GM23338 (cell line): ENCODE data around the gene RNASE8. TPM values are rescaled to one million over a fixed set of nuclear protein-coding genes. Genes with fewer than 3 reads are reported as not detected.

ENCODE experiments used
- ATAC-seq: fragments of 200-7000 bp; cut with Tn5 transposase; 3 replicates; pipeline ENCODE4 v1.9.1; 2020
- DNase-seq: peaks from one replicate; pipeline ENCODE4 v3.0.0-alpha.2; 2015; ENCODE audit warnings: low spot score
- H2AFZ ChIP-seq: fragments of 200-600 bp; sonication (generic); 2 replicates; pipeline ENCODE4 v1.8.0; 2016; ENCODE audit warnings: antibody characterized with exemption, mild to moderate bottlenecking, moderate library complexity
- H3F3A ChIP-seq: fragments of 200-600 bp; sonication (generic); replicated peaks from 2 replicates; pipeline ENCODE4 v1.8.0; 2017; ENCODE audit warnings: antibody characterized with exemption, mixed run types, low read depth
- H3K27ac ChIP-seq: fragments of 200-600 bp; sonication (generic); 2 replicates; pipeline ENCODE4 v1.6.1; 2016; ENCODE audit warnings: low read depth
- H3K27me3 ChIP-seq: fragments of 200-600 bp; sonication (generic); 2 replicates; pipeline ENCODE4 v1.8.0; 2016; ENCODE audit warnings: mild to moderate bottlenecking, mixed run types, moderate library complexity; ENCODE audit not compliant: insufficient read depth
- H3K36me3 ChIP-seq: fragments of 200-600 bp; sonication (generic); 2 replicates; pipeline ENCODE4 v1.8.0; 2016; ENCODE audit warnings: mild to moderate bottlenecking; ENCODE audit not compliant: insufficient read depth
- H3K4me1 ChIP-seq: fragments of 200-600 bp; sonication (generic); 2 replicates; pipeline ENCODE4 v1.8.0; 2016; ENCODE audit warnings: mild to moderate bottlenecking, moderate library complexity; ENCODE audit not compliant: insufficient read depth
- H3K4me2 ChIP-seq: fragments of 200-600 bp; sonication (generic); 2 replicates; pipeline ENCODE4 v1.7.1; 2017; ENCODE audit warnings: mixed run types
- H3K4me3 ChIP-seq: fragments of 200-600 bp; sonication (generic); 2 replicates; pipeline ENCODE4 v1.6.1; 2016; ENCODE audit warnings: mixed run types
- H3K79me2 ChIP-seq: fragments of 200-600 bp; sonication (generic); replicated peaks from 2 replicates; pipeline ENCODE4 v1.8.0; 2017; ENCODE audit warnings: mild to moderate bottlenecking; ENCODE audit not compliant: insufficient read depth
- H3K9me2 ChIP-seq: fragments of 200-600 bp; sonication (generic); 2 replicates; pipeline ENCODE4 v1.8.0; 2017; ENCODE audit not compliant: insufficient read depth
- H4K20me1 ChIP-seq: fragments of 200-600 bp; sonication (generic); replicated peaks from 2 replicates; pipeline ENCODE4 v1.8.0; 2017; ENCODE audit warnings: mild to moderate bottlenecking; ENCODE audit not compliant: insufficient read depth
- H3K27ac Mint-ChIP-seq: 2 replicates; pipeline ENCODE4 v1.8.0; 2020; ENCODE audit warnings: inconsistent platforms, mild to moderate bottlenecking, moderate library complexity, mixed read lengths
- H3K27me3 Mint-ChIP-seq: 3 replicates; pipeline ENCODE4 v1.8.0; 2022; ENCODE audit warnings: low read depth, mild to moderate bottlenecking, moderate library complexity, mixed read lengths, inconsistent platforms; ENCODE audit not compliant: insufficient read depth, poor library complexity
- H3K36me3 Mint-ChIP-seq: 3 replicates; pipeline ENCODE4 v1.8.0; 2021; ENCODE audit warnings: low read depth, mild to moderate bottlenecking, inconsistent platforms, moderate library complexity, mixed read lengths
- H3K4me1 Mint-ChIP-seq: 3 replicates; pipeline ENCODE4 v1.8.0; 2020; ENCODE audit warnings: mild to moderate bottlenecking, inconsistent platforms, mixed read lengths
- H3K4me3 Mint-ChIP-seq: 3 replicates; pipeline ENCODE4 v1.8.0; 2021; ENCODE audit warnings: moderate library complexity, mild to moderate bottlenecking, inconsistent platforms, mixed read lengths
- H3K9me3 Mint-ChIP-seq: 3 replicates; pipeline ENCODE4 v1.8.0; 2020; ENCODE audit warnings: moderate library complexity, mild to moderate bottlenecking, inconsistent platforms, mixed read lengths
- CREB1 ChIP-seq: fragments of 250-450 bp; sonication (Bioruptor Pico); IDR thresholded peaks from 2 replicates; pipeline ENCODE4 v1.5.0; 2020; ENCODE audit warnings: low read depth, mild to moderate bottlenecking, moderate library complexity
- EZH2 ChIP-seq: fragments of 200-600 bp; sonication (generic); IDR thresholded peaks from one replicate; pipeline ENCODE4 v1.8.0; 2017; ENCODE audit warnings: antibody characterized with exemption, mild to moderate bottlenecking, low read depth; ENCODE audit not compliant: unreplicated experiment
- EZH2phosphoT487 ChIP-seq: fragments of 200-600 bp; sonication (generic); IDR thresholded peaks from one replicate; pipeline ENCODE4 v1.8.1; 2018; ENCODE audit warnings: antibody characterized with exemption; ENCODE audit not compliant: unreplicated experiment
- JUNB ChIP-seq: IDR thresholded peaks from one replicate; pipeline ENCODE4 v1.6.1; 2016; ENCODE audit warnings: antibody characterized with exemption; ENCODE audit not compliant: unreplicated experiment
- NANOG ChIP-seq: IDR thresholded peaks from 2 replicates; pipeline ENCODE4 v1.6.1; 2016; ENCODE audit warnings: antibody characterized with exemption, borderline replicate concordance
- POLR2AphosphoS5 ChIP-seq: IDR thresholded peaks from 2 replicates; pipeline ENCODE4 v1.6.1; 2016; ENCODE audit warnings: antibody characterized with exemption, low read depth
- STAT1 ChIP-seq: IDR thresholded peaks from one replicate; pipeline ENCODE4 v1.6.1; 2016; ENCODE audit warnings: antibody characterized with exemption; ENCODE audit not compliant: unreplicated experiment
- ZNF114 ChIP-seq: fragments of 250-450 bp; sonication (Bioruptor Pico); IDR thresholded peaks from 2 replicates; pipeline ENCODE4 v1.5.0; 2020; ENCODE audit warnings: mild to moderate bottlenecking, moderate library complexity
- ZNF331 ChIP-seq: fragments of 250-450 bp; sonication (Bioruptor Pico); IDR thresholded peaks from 2 replicates; pipeline ENCODE4 v1.5.0; 2020; ENCODE audit warnings: low read depth, mild to moderate bottlenecking, moderate library complexity
- polyA plus RNA-seq: library from polyadenylated mRNA; unstranded; fragments of >200 nt; fragmentation: Nextera tagmentation; extraction: Ambion mirVana; gene quantifications from 2 replicates; pipeline ENCODE4 v1.2.1, GENCODE V29; 2016
- total RNA-seq: library from RNA; depleted of rRNA; stranded (reverse); fragments of >200 nt; shearing (Covaris generic); gene quantifications from 2 replicates; pipeline ENCODE4 v1.2.3, GENCODE V29; 2014
- TF ChIP-seq, protein P1 (sequence below): fragments of 250-450 bp; sonication (Bioruptor Pico); IDR thresholded peaks from 2 replicates; pipeline ENCODE4 v1.5.0; 2020; ENCODE audit warnings: mild to moderate bottlenecking, moderate library complexity
- TF ChIP-seq, protein P2 (sequence below), 2 experiments: fragments of 200-600 bp in 1 of 2; sonication (generic) in 1 of 2; conservative IDR thresholded peaks; 2 replicates each; pipeline versions ENCODE4 v1.5.1 to v1.6.1; 2016 to 2017; ENCODE audit warnings: antibody characterized with exemption in 2 of 2, low read depth in 2 of 2, mild to moderate bottlenecking in 2 of 2, moderate library complexity in 1 of 2
- TF ChIP-seq, protein P3 (sequence below): IDR thresholded peaks from 2 replicates; pipeline ENCODE4 v1.6.1; 2016; ENCODE audit warnings: antibody characterized with exemption
- TF ChIP-seq, protein P4 (sequence below): IDR thresholded peaks from one replicate; pipeline ENCODE4 v1.6.1; 2018; ENCODE audit warnings: antibody characterized with exemption; ENCODE audit not compliant: unreplicated experiment

The RNASE8 gene
- total and polyA plus RNA-seq, 2 experiments from 2014 or later, result not detected

DNA sequence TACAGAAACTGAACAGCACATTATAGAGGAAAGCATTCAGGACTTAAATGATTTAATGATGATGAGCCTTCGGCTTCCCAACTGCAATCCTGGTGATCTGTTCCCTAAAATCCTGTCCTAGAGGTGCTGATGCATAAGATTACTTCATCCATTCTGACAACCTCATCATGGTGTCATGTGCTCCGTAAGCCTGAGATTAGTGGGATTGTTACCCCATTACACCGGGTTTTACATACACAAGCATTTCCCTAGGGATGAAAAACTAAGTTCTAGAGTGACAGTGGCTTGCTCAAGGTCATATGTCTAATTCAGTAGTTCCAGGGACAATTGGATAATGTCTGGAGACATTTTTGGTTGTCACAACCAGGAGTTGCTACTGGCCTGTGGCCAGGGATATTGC, 20.5 kb upstream of the RNASE8 start:
- H3K4me3 Mint-ChIP-seq, result no peak overlapping the region
- no peak for ATAC-seq
- peaks cover 26% of the 10 kb centered on the region for H3K4me1 Mint-ChIP-seq
- no peaks in the 10 kb centered on the region for H3K27me3 ChIP-seq
- TF ChIP-seq, protein P1, sequence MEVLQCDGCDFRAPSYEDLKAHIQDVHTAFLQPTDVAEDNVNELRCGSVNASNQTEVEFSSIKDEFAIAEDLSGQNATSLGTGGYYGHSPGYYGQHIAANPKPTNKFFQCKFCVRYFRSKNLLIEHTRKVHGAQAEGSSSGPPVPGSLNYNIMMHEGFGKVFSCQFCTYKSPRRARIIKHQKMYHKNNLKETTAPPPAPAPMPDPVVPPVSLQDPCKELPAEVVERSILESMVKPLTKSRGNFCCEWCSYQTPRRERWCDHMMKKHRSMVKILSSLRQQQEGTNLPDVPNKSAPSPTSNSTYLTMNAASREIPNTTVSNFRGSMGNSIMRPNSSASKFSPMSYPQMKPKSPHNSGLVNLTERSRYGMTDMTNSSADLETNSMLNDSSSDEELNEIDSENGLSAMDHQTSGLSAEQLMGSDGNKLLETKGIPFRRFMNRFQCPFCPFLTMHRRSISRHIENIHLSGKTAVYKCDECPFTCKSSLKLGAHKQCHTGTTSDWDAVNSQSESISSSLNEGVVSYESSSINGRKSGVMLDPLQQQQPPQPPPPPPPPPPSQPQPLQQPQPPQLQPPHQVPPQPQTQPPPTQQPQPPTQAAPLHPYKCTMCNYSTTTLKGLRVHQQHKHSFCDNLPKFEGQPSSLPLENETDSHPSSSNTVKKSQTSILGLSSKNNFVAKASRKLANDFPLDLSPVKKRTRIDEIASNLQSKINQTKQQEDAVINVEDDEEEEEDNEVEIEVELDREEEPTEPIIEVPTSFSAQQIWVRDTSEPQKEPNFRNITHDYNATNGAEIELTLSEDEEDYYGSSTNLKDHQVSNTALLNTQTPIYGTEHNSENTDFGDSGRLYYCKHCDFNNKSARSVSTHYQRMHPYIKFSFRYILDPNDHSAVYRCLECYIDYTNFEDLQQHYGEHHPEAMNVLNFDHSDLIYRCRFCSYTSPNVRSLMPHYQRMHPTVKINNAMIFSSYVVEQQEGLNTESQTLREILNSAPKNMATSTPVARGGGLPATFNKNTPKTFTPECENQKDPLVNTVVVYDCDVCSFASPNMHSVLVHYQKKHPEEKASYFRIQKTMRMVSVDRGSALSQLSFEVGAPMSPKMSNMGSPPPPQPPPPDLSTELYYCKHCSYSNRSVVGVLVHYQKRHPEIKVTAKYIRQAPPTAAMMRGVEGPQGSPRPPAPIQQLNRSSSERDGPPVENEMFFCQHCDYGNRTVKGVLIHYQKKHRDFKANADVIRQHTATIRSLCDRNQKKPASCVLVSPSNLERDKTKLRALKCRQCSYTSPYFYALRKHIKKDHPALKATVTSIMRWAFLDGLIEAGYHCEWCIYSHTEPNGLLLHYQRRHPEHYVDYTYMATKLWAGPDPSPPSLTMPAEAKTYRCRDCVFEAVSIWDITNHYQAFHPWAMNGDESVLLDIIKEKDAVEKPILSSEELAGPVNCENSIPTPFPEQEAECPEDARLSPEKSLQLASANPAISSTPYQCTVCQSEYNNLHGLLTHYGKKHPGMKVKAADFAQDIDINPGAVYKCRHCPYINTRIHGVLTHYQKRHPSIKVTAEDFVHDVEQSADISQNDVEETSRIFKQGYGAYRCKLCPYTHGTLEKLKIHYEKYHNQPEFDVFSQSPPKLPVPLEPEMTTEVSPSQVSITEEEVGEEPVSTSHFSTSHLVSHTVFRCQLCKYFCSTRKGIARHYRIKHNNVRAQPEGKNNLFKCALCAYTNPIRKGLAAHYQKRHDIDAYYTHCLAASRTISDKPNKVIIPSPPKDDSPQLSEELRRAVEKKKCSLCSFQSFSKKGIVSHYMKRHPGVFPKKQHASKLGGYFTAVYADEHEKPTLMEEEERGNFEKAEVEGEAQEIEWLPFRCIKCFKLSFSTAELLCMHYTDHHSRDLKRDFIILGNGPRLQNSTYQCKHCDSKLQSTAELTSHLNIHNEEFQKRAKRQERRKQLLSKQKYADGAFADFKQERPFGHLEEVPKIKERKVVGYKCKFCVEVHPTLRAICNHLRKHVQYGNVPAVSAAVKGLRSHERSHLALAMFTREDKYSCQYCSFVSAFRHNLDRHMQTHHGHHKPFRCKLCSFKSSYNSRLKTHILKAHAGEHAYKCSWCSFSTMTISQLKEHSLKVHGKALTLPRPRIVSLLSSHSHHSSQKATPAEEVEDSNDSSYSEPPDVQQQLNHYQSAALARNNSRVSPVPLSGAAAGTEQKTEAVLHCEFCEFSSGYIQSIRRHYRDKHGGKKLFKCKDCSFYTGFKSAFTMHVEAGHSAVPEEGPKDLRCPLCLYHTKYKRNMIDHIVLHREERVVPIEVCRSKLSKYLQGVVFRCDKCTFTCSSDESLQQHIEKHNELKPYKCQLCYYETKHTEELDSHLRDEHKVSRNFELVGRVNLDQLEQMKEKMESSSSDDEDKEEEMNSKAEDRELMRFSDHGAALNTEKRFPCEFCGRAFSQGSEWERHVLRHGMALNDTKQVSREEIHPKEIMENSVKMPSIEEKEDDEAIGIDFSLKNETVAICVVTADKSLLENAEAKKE (CRISPR knock-in tag), result no peak
- no peak for TF ChIP-seq NANOG
- TF ChIP-seq POLR2AphosphoS5, result no peak
- no peak for TF ChIP-seq EZH2phosphoT487
- TF ChIP-seq, protein P2, sequence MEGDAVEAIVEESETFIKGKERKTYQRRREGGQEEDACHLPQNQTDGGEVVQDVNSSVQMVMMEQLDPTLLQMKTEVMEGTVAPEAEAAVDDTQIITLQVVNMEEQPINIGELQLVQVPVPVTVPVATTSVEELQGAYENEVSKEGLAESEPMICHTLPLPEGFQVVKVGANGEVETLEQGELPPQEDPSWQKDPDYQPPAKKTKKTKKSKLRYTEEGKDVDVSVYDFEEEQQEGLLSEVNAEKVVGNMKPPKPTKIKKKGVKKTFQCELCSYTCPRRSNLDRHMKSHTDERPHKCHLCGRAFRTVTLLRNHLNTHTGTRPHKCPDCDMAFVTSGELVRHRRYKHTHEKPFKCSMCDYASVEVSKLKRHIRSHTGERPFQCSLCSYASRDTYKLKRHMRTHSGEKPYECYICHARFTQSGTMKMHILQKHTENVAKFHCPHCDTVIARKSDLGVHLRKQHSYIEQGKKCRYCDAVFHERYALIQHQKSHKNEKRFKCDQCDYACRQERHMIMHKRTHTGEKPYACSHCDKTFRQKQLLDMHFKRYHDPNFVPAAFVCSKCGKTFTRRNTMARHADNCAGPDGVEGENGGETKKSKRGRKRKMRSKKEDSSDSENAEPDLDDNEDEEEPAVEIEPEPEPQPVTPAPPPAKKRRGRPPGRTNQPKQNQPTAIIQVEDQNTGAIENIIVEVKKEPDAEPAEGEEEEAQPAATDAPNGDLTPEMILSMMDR (conservative IDR thresholded peaks at IDR 0.05; ENCODE audit: low read depth in 2 of 2), result no peak
- TF ChIP-seq, protein P3, sequence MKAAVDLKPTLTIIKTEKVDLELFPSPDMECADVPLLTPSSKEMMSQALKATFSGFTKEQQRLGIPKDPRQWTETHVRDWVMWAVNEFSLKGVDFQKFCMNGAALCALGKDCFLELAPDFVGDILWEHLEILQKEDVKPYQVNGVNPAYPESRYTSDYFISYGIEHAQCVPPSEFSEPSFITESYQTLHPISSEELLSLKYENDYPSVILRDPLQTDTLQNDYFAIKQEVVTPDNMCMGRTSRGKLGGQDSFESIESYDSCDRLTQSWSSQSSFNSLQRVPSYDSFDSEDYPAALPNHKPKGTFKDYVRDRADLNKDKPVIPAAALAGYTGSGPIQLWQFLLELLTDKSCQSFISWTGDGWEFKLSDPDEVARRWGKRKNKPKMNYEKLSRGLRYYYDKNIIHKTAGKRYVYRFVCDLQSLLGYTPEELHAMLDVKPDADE, result no peak
- TF ChIP-seq, protein P4, sequence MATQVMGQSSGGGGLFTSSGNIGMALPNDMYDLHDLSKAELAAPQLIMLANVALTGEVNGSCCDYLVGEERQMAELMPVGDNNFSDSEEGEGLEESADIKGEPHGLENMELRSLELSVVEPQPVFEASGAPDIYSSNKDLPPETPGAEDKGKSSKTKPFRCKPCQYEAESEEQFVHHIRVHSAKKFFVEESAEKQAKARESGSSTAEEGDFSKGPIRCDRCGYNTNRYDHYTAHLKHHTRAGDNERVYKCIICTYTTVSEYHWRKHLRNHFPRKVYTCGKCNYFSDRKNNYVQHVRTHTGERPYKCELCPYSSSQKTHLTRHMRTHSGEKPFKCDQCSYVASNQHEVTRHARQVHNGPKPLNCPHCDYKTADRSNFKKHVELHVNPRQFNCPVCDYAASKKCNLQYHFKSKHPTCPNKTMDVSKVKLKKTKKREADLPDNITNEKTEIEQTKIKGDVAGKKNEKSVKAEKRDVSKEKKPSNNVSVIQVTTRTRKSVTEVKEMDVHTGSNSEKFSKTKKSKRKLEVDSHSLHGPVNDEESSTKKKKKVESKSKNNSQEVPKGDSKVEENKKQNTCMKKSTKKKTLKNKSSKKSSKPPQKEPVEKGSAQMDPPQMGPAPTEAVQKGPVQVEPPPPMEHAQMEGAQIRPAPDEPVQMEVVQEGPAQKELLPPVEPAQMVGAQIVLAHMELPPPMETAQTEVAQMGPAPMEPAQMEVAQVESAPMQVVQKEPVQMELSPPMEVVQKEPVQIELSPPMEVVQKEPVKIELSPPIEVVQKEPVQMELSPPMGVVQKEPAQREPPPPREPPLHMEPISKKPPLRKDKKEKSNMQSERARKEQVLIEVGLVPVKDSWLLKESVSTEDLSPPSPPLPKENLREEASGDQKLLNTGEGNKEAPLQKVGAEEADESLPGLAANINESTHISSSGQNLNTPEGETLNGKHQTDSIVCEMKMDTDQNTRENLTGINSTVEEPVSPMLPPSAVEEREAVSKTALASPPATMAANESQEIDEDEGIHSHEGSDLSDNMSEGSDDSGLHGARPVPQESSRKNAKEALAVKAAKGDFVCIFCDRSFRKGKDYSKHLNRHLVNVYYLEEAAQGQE, result no peak
- TF ChIP-seq CREB1 (CRISPR knock-in tag), result no peak
- no peak for TF ChIP-seq STAT1
- TF ChIP-seq EZH2, result no peak
- no peak for TF ChIP-seq ZNF331 (CRISPR knock-in tag)
- TF ChIP-seq ZNF114 (CRISPR knock-in tag), result no peak
- TF ChIP-seq JUNB, result no peak
- H2AFZ ChIP-seq, result no peak overlapping the region
- peaks cover 10% of the 10 kb centered on the region for H3K4me1 ChIP-seq
- H4K20me1 ChIP-seq, result no peaks in the 10 kb centered on the region
- no peak for DNase-seq
- no peaks in the 10 kb centered on the region for H3K9me2 ChIP-seq
- H3K27me3 Mint-ChIP-seq, result peaks cover 19% of the 10 kb centered on the region
- no peaks in the 10 kb centered on the region for H3F3A ChIP-seq
- no peak overlapping the region for H3K27ac ChIP-seq
- H3K36me3 Mint-ChIP-seq, result no peaks in the 10 kb centered on the region; the same call in 2 of the 3 replicates
- H3K4me3 ChIP-seq, result no peak overlapping the region
- H3K27ac Mint-ChIP-seq, result no peak overlapping the region
- no peaks in the 10 kb centered on the region for H3K79me2 ChIP-seq
- no peaks in the 10 kb centered on the region for H3K36me3 ChIP-seq
- H3K9me3 Mint-ChIP-seq, result no peaks in the 10 kb centered on the region
- no peak overlapping the region for H3K4me2 ChIP-seq
